ENCODE results near the gene PSMD9. TPM values are rescaled to one million over a fixed set of nuclear protein-coding genes. Genes with fewer than 3 reads are reported as not detected.

The PSMD9 gene
- total RNA-seq, 1 experiment from 2014 or later = 62.7 TPM

- no TSS peak for BruUV-seq (replicated peaks)
Measured at GRCh38 chr12:121961195-121961879, 72.7 kb downstream of the PSMD9 start.

GRCh38 chr12:121963341-121964018, 74.9 kb downstream of the PSMD9 start:
- H3K27ac ChIP-seq (ENCODE audit: low read length) = no peak overlapping the region
- no peaks in the 10 kb centered on the region for H3K36me3 ChIP-seq (ENCODE audit: control insufficient read depth, insufficient read depth, low read length)
- no peaks in the 10 kb centered on the region for H3K27me3 ChIP-seq (ENCODE audit: control insufficient read depth, insufficient read depth, low read length)
- intact Hi-C loops (cut with micrococcal nuclease; ENCODE audit: unreplicated experiment) (no loop called here), in situ Hi-C loops (cut with HindIII; ENCODE audit: low pct_unique_long_range_greater_than_20kb, low sequenced_read_pairs) (no loop called here)
- ATAC-seq (no peak), DNase-seq (ENCODE audit: low read depth, low spot score) (no peak)
- H3K9me3 ChIP-seq (ENCODE audit: control insufficient read depth, insufficient read depth, low read depth, low read length) = no peaks in the 10 kb centered on the region
- POLR2A ChIA-PET = no interaction called here
- H3K4me1 ChIP-seq (ENCODE audit: control insufficient read depth, insufficient read depth, low read length) = no peaks in the 10 kb centered on the region
- H3K4me3 ChIP-seq (ENCODE audit: low read depth in 2 of 2, low read length in 2 of 2) = no peak overlapping the region
- CTCF ChIA-PET = no interaction called here
- no TSS peak for BruUV-seq (replicated peaks)
- TF ChIP-seq SIN3A (IDR thresholded peaks at IDR 0.05; ENCODE audit: borderline replicate concordance, insufficient read depth, low read depth, low read length) = no peak
- no peak for TF ChIP-seq POLR2AphosphoS5 (IDR thresholded peaks at IDR 0.05; ENCODE audit: low read depth, low read length)
- no peak for TF ChIP-seq CTCF (IDR thresholded peaks at IDR 0.05)
- no peak for TF ChIP-seq REST (IDR thresholded peaks at IDR 0.05; ENCODE audit: insufficient read depth in 1 of 2, low read depth in 2 of 2, low read length in 1 of 2)
- no peak for TF ChIP-seq TCF7L2 (IDR thresholded peaks at IDR 0.05; ENCODE audit: low read depth, low read length)

More at GRCh38 chr12:121961195-121961879, 72.7 kb downstream of the PSMD9 start:
- ChIA-PET POLR2A (no interaction called here), CTCF (no interaction called here)
- H3K27me3 ChIP-seq (ENCODE audit: control insufficient read depth, insufficient read depth, low read length) = no peaks in the 10 kb centered on the region
- H3K4me1 ChIP-seq (ENCODE audit: control insufficient read depth, insufficient read depth, low read length) = no peaks in the 10 kb centered on the region
- DNase-seq (ENCODE audit: low read depth, low spot score) = no peak
- no peak for ATAC-seq
- H3K4me3 ChIP-seq (ENCODE audit: low read depth in 2 of 2, low read length in 2 of 2) = no peak overlapping the region
- no peak overlapping the region for H3K27ac ChIP-seq (ENCODE audit: low read length)
- in situ Hi-C loops (cut with HindIII; ENCODE audit: low pct_unique_long_range_greater_than_20kb, low sequenced_read_pairs) (no loop called here), intact Hi-C loops (cut with micrococcal nuclease; ENCODE audit: unreplicated experiment) (no loop called here)
- H3K36me3 ChIP-seq (ENCODE audit: control insufficient read depth, insufficient read depth, low read length) = no peaks in the 10 kb centered on the region
- TF ChIP-seq TCF7L2 (IDR thresholded peaks at IDR 0.05; ENCODE audit: low read depth, low read length) = no peak
- TF ChIP-seq POLR2AphosphoS5 (IDR thresholded peaks at IDR 0.05; ENCODE audit: low read depth, low read length) = no peak
- TF ChIP-seq CTCF (IDR thresholded peaks at IDR 0.05) = no peak
- no peak for TF ChIP-seq SIN3A (IDR thresholded peaks at IDR 0.05; ENCODE audit: borderline replicate concordance, insufficient read depth, low read depth, low read length)
- TF ChIP-seq REST (IDR thresholded peaks at IDR 0.05; ENCODE audit: insufficient read depth in 1 of 2, low read depth in 2 of 2, low read length in 1 of 2) = no peak
- H3K9me3 ChIP-seq (ENCODE audit: control insufficient read depth, insufficient read depth, low read depth, low read length) = no peaks in the 10 kb centered on the region

All from Panc1 (cell line).